WTC11 (cell line): ENCODE data around the gene MACROD2. TPM values are rescaled to one million over a fixed set of nuclear protein-coding genes. Genes with fewer than 3 reads are reported as not detected.

ENCODE experiments used
- ATAC-seq: fragments of 200-7000 bp; cut with Tn5 transposase; 2 replicates; pipeline ENCODE4 v1.10.0; 2021; ENCODE audit warnings: mild to moderate bottlenecking, moderate library complexity
- CTCF ChIA-PET: fragments of 300-600 bp; sonication (Branson Sonifier 250); formaldehyde crosslinking; loops from one replicate; lab custom pipeline; 2021; ENCODE audit warnings: antibody characterized with exemption; lab: Charles Lee
- POLR2A ChIA-PET: fragments of 350-600 bp; sonication (Branson Sonifier 250); formaldehyde crosslinking; loops from one replicate; lab custom pipeline; 2021; ENCODE audit warnings: antibody characterized with exemption; lab: Charles Lee
- DNase-seq: peaks from one replicate; pipeline ENCODE4 v3.0.0; 2021; ENCODE audit warnings: low spot score
- H3K27ac Mint-ChIP-seq: 2 replicates; pipeline ENCODE4 v1.8.0; 2021; ENCODE audit warnings: mixed read lengths
- H3K27me3 Mint-ChIP-seq: 2 replicates; pipeline ENCODE4 v1.8.0; 2021; ENCODE audit warnings: low read depth, mild to moderate bottlenecking, moderate library complexity, mixed read lengths
- H3K36me3 Mint-ChIP-seq: 2 replicates; pipeline ENCODE4 v1.8.0; 2021; ENCODE audit warnings: mixed read lengths
- H3K4me1 Mint-ChIP-seq: 2 replicates; pipeline ENCODE4 v1.8.0; 2022; ENCODE audit warnings: mixed read lengths
- H3K4me3 Mint-ChIP-seq: 2 replicates; pipeline ENCODE4 v1.8.0; 2021; ENCODE audit warnings: mild to moderate bottlenecking, moderate library complexity, mixed read lengths
- H3K9me3 Mint-ChIP-seq: 2 replicates; pipeline ENCODE4 v1.8.0; 2021; ENCODE audit warnings: mixed read lengths
- ATF2 ChIP-seq: sonication (generic); formaldehyde crosslinking; IDR thresholded peaks from 2 replicates; pipeline ENCODE4 v1.8.1; 2022; ENCODE audit warnings: low read depth, missing genetic modification reagents, borderline replicate concordance
- CBFB ChIP-seq: sonication (generic); formaldehyde crosslinking; IDR thresholded peaks from 2 replicates; pipeline ENCODE4 v1.8.1; 2022; ENCODE audit warnings: mild to moderate bottlenecking, low read depth, missing genetic modification reagents
- ELF4 ChIP-seq: sonication (generic); formaldehyde crosslinking; IDR thresholded peaks from 2 replicates; pipeline ENCODE4 v1.8.1; 2022; ENCODE audit warnings: low read depth, mild to moderate bottlenecking, moderate library complexity, missing genetic modification reagents
- ETV6 ChIP-seq: sonication (generic); formaldehyde crosslinking; IDR thresholded peaks from 2 replicates; pipeline ENCODE4 v1.8.1; 2022; ENCODE audit warnings: mild to moderate bottlenecking, missing genetic modification reagents
- GRHL2 ChIP-seq: fragments of 250-450 bp; sonication (Bioruptor Pico); IDR thresholded peaks from 2 replicates; pipeline ENCODE4 v1.8.0; 2022; ENCODE audit warnings: mild to moderate bottlenecking, moderate library complexity; ENCODE audit not compliant: insufficient replicate concordance, severe bottlenecking
- IRF1 ChIP-seq: sonication (generic); formaldehyde crosslinking; IDR thresholded peaks from 2 replicates; pipeline ENCODE4 v1.8.0; 2023; ENCODE audit warnings: missing genetic modification reagents
- JAZF1 ChIP-seq: fragments of 250-450 bp; sonication (Bioruptor Pico); IDR thresholded peaks from 2 replicates; pipeline ENCODE4 v1.9.0; 2021; ENCODE audit warnings: moderate library complexity, mild to moderate bottlenecking, inconsistent platforms
- JUN ChIP-seq: sonication (generic); formaldehyde crosslinking; IDR thresholded peaks from 2 replicates; pipeline ENCODE4 v1.8.0; 2023; ENCODE audit warnings: mild to moderate bottlenecking, missing genetic modification reagents
- KAT7 ChIP-seq: sonication (generic); formaldehyde crosslinking; IDR thresholded peaks from 2 replicates; pipeline ENCODE4 v1.8.1; 2023; ENCODE audit warnings: missing genetic modification reagents, mild to moderate bottlenecking, borderline replicate concordance
- MXD4 ChIP-seq: fragments of 250-450 bp; sonication (Bioruptor Pico); IDR thresholded peaks from 2 replicates; pipeline ENCODE4 v1.8.0; 2021; ENCODE audit warnings: mild to moderate bottlenecking, moderate library complexity, borderline replicate concordance
- NFE2L1 ChIP-seq: sonication (generic); formaldehyde crosslinking; IDR thresholded peaks from 2 replicates; pipeline ENCODE4 v1.8.1; 2023; ENCODE audit warnings: missing genetic modification reagents
- NR1H2 ChIP-seq: sonication (generic); formaldehyde crosslinking; IDR thresholded peaks from 2 replicates; pipeline ENCODE4 v1.9.0; 2021; ENCODE audit warnings: mild to moderate bottlenecking, moderate library complexity, missing genetic modification reagents
- NR2C2 ChIP-seq: sonication (generic); formaldehyde crosslinking; IDR thresholded peaks from 2 replicates; pipeline ENCODE4 v1.8.0; 2022; ENCODE audit warnings: mild to moderate bottlenecking, missing genetic modification reagents
- NR3C1 ChIP-seq: sonication (generic); formaldehyde crosslinking; conservative IDR thresholded peaks from 2 replicates; pipeline ENCODE4 v1.8.1; 2023; ENCODE audit warnings: low read depth, mild to moderate bottlenecking, missing genetic modification reagents
- RELA ChIP-seq: sonication (generic); formaldehyde crosslinking; IDR thresholded peaks from 2 replicates; pipeline ENCODE4 v1.8.1; 2022; ENCODE audit warnings: missing genetic modification reagents, mild to moderate bottlenecking, borderline replicate concordance
- RORB ChIP-seq: fragments of 250-450 bp; sonication (Bioruptor Pico); IDR thresholded peaks from 2 replicates; pipeline ENCODE4 v1.9.0; 2021; ENCODE audit warnings: mild to moderate bottlenecking
- SMAD3 ChIP-seq: sonication (generic); formaldehyde crosslinking; IDR thresholded peaks from 2 replicates; pipeline ENCODE4 v1.8.0; 2022; ENCODE audit warnings: missing genetic modification reagents, mild to moderate bottlenecking, borderline replicate concordance
- SOX15 ChIP-seq: fragments of 250-450 bp; sonication (Bioruptor Pico); IDR thresholded peaks from 2 replicates; pipeline ENCODE4 v1.9.0; 2021; ENCODE audit warnings: mild to moderate bottlenecking
- SP1 ChIP-seq: sonication (generic); formaldehyde crosslinking; conservative IDR thresholded peaks from 2 replicates; pipeline ENCODE4 v1.8.1; 2022; ENCODE audit warnings: missing genetic modification reagents
- TCF7 ChIP-seq: sonication (generic); formaldehyde crosslinking; IDR thresholded peaks from 2 replicates; pipeline ENCODE4 v1.8.0; 2022; ENCODE audit warnings: mild to moderate bottlenecking, low read depth, missing genetic modification reagents, moderate library complexity
- TEAD1 ChIP-seq: sonication (generic); formaldehyde crosslinking; IDR thresholded peaks from 2 replicates; pipeline ENCODE4 v1.8.0; 2022; ENCODE audit warnings: mild to moderate bottlenecking, missing genetic modification reagents
- TEAD4 ChIP-seq: sonication (generic); formaldehyde crosslinking; IDR thresholded peaks from 2 replicates; pipeline ENCODE4 v1.8.0; 2022; ENCODE audit warnings: mild to moderate bottlenecking, missing genetic modification reagents
- ZBTB43 ChIP-seq: sonication (generic); formaldehyde crosslinking; IDR thresholded peaks from 2 replicates; pipeline ENCODE4 v1.8.1; 2023; ENCODE audit warnings: mild to moderate bottlenecking, missing genetic modification reagents
- ZNF232 ChIP-seq: sonication (generic); formaldehyde crosslinking; IDR thresholded peaks from 2 replicates; pipeline ENCODE4 v1.8.0; 2022; ENCODE audit warnings: mild to moderate bottlenecking, missing genetic modification reagents
- ZNF263 ChIP-seq: sonication (generic); formaldehyde crosslinking; IDR thresholded peaks from 2 replicates; pipeline ENCODE4 v1.8.1; 2022; ENCODE audit warnings: low read depth, mild to moderate bottlenecking, moderate library complexity, missing genetic modification reagents
- ZNF317 ChIP-seq: sonication (generic); formaldehyde crosslinking; IDR thresholded peaks from 2 replicates; pipeline ENCODE4 v1.8.1; 2023; ENCODE audit warnings: low read depth, mild to moderate bottlenecking, moderate library complexity, missing genetic modification reagents, borderline replicate concordance
- total RNA-seq: library from RNA; stranded (reverse); gene quantifications from 3 replicates; pipeline ENCODE4 v1.2.3, GENCODE V29; 2021
- TF ChIP-seq, protein P1 (sequence below): fragments of 250-450 bp; sonication (Bioruptor Pico); IDR thresholded peaks from 2 replicates; pipeline ENCODE4 v1.9.0; 2021; ENCODE audit warnings: mild to moderate bottlenecking
- TF ChIP-seq, protein P2 (sequence below): sonication (generic); formaldehyde crosslinking; IDR thresholded peaks from 2 replicates; pipeline ENCODE4 v1.8.0; 2023; ENCODE audit warnings: mild to moderate bottlenecking, missing genetic modification reagents

MACROD2 gene
- total RNA-seq, 1 experiment from 2014 or later = 4.1 TPM

DNA sequence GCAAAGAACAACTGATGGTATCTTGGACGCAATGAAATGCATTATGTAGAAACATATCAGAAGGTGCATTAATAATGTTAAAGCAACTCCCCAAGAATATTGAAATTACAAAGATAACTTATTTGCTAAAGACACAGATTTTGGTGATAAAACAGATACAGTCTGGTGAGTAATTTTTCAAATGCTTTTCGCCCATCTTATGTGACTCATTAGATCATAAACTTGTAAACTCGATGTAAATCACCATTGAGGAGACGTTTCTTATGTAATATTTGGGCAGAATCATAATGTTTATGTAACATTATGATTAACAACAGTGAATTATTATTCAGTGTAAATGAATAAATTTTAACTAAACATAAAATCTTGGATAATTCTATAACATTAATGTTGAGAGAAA lies 1969.8 kb downstream of the MACROD2 start:
- no peak for DNase-seq
- peaks cover 15% of the 10 kb centered on the region for H3K9me3 Mint-ChIP-seq
- no peaks in the 10 kb centered on the region for H3K36me3 Mint-ChIP-seq
- ChIA-PET CTCF (no interaction called here), POLR2A (no interaction called here)
- no peak overlapping the region for H3K4me3 Mint-ChIP-seq
- H3K27ac Mint-ChIP-seq = no peak overlapping the region
- peaks cover 16% of the 10 kb centered on the region for H3K4me1 Mint-ChIP-seq
- no peaks in the 10 kb centered on the region for H3K27me3 Mint-ChIP-seq
- TF ChIP-seq ZNF263 (CRISPR knock-in tag) (no peak), KAT7 (CRISPR knock-in tag) (no peak), NR3C1 (CRISPR knock-in tag) (no peak), CBFB (CRISPR knock-in tag) (no peak), NFE2L1 (CRISPR knock-in tag) (no peak), ATF2 (no peak), SMAD3 (CRISPR knock-in tag) (no peak), IRF1 (CRISPR knock-in tag) (no peak), TEAD1 (no peak), SOX15 (CRISPR knock-in tag) (no peak), TEAD4 (CRISPR knock-in tag) (no peak), TCF7 (no peak), MXD4 (CRISPR knock-in tag) (no peak), NR2C2 (no peak), JUN (CRISPR knock-in tag) (no peak), ETV6 (no peak)
- TF ChIP-seq, protein P1, sequence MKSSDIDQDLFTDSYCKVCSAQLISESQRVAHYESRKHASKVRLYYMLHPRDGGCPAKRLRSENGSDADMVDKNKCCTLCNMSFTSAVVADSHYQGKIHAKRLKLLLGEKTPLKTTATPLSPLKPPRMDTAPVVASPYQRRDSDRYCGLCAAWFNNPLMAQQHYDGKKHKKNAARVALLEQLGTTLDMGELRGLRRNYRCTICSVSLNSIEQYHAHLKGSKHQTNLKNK (CRISPR knock-in tag) = no peak
- TF ChIP-seq, protein P2, sequence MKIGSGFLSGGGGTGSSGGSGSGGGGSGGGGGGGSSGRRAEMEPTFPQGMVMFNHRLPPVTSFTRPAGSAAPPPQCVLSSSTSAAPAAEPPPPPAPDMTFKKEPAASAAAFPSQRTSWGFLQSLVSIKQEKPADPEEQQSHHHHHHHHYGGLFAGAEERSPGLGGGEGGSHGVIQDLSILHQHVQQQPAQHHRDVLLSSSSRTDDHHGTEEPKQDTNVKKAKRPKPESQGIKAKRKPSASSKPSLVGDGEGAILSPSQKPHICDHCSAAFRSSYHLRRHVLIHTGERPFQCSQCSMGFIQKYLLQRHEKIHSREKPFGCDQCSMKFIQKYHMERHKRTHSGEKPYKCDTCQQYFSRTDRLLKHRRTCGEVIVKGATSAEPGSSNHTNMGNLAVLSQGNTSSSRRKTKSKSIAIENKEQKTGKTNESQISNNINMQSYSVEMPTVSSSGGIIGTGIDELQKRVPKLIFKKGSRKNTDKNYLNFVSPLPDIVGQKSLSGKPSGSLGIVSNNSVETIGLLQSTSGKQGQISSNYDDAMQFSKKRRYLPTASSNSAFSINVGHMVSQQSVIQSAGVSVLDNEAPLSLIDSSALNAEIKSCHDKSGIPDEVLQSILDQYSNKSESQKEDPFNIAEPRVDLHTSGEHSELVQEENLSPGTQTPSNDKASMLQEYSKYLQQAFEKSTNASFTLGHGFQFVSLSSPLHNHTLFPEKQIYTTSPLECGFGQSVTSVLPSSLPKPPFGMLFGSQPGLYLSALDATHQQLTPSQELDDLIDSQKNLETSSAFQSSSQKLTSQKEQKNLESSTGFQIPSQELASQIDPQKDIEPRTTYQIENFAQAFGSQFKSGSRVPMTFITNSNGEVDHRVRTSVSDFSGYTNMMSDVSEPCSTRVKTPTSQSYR (CRISPR knock-in tag) = no peak
- ATAC-seq = no peak

DNA sequence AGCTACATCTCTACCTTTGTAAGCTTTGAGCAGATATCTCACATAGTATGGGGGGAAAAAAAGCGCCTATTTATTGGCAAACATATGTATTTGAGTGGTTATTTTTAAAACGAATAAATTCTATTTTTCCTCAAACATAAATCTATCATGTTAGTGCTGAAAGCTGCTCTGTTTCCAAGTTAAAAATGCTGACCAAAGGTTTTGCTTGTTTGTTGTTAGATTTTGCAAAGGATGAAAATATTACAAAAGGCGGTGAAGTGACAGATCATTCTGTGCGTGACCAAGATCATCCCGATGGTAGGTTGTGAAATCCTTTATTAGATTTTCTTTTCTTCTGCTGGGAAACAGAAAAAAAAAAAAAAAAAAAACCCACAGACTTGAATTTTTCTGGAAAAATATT lies 1972.0 kb downstream of the MACROD2 start:
- Mint-ChIP-seq H3K27me3 (no peaks in the 10 kb centered on the region; the same call in 1 of the 2 replicates), H3K36me3 (peaks cover 12% of the 10 kb centered on the region), H3K4me1 (peaks cover 9% of the 10 kb centered on the region), H3K4me3 (no peak overlapping the region), H3K9me3 (peaks cover 34% of the 10 kb centered on the region), H3K27ac (no peak overlapping the region)
- POLR2A ChIA-PET = no interaction called here
- no peak for DNase-seq
- CTCF ChIA-PET = no interaction called here
- no peak for ATAC-seq
- no peak for TF ChIP-seq ELF4 (CRISPR knock-in tag)
- TF ChIP-seq, protein P1 (CRISPR knock-in tag) = no peak
- TF ChIP-seq ZNF232 (CRISPR knock-in tag) = no peak
- no peak for TF ChIP-seq GRHL2
- TF ChIP-seq ZBTB43 (CRISPR knock-in tag) = no peak
- no peak for TF ChIP-seq SMAD3 (CRISPR knock-in tag)
- no peak for TF ChIP-seq SP1 (CRISPR knock-in tag)
- TF ChIP-seq RORB (CRISPR knock-in tag) = no peak
- no peak for TF ChIP-seq NR1H2 (CRISPR knock-in tag)
- TF ChIP-seq SOX15 (CRISPR knock-in tag) = no peak
- no peak for TF ChIP-seq JAZF1 (CRISPR knock-in tag)
- no peak for TF ChIP-seq ZNF317
- TF ChIP-seq, protein P2 (CRISPR knock-in tag) = no peak
- no peak for TF ChIP-seq RELA (CRISPR knock-in tag)
